GM12873 (cell line): ENCODE measurements around the gene HOXA1.

ENCODE experiments used
- CTCF ChIP-seq: IDR thresholded peaks from 2 replicates; pipeline ENCODE4 v1.5.1; 2012; ENCODE audit warnings: low read depth, mild to moderate bottlenecking, moderate library complexity, low read length, control low read depth; ENCODE audit not compliant: insufficient read depth; ENCODE audit errors: missing control alignments

Gene HOXA1

GRCh38 chr7:27129729-27130539 lies 34.1 kb upstream of the HOXA1 start:
- TF ChIP-seq CTCF, result no peak

- TF ChIP-seq CTCF, result no peak
Observed at GRCh38 chr7:27128776-27129728, 33.3 kb upstream of the HOXA1 start.

- no peak for TF ChIP-seq CTCF
Observed at GRCh38 chr7:27128034-27128433, 32.2 kb upstream of the HOXA1 start.

GRCh38 chr7:27126596-27127327 lies 31.0 kb upstream of the HOXA1 start:
- no peak for TF ChIP-seq CTCF

- no peak for TF ChIP-seq CTCF
Observed at GRCh38 chr7:27125986-27126394, 30.2 kb upstream of the HOXA1 start.

GRCh38 chr7:27124902-27125689 lies 29.3 kb upstream of the HOXA1 start:
- no peak for TF ChIP-seq CTCF
